ENCODE measurements around the gene MARCHF11.

MARCHF11 gene, protein sequence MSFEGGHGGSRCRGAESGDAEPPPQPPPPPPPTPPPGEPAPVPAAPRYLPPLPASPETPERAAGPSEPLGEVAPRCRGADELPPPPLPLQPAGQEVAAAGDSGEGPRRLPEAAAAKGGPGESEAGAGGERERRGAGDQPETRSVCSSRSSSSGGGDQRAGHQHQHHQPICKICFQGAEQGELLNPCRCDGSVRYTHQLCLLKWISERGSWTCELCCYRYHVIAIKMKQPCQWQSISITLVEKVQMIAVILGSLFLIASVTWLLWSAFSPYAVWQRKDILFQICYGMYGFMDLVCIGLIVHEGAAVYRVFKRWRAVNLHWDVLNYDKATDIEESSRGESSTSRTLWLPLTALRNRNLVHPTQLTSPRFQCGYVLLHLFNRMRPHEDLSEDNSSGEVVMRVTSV

DNA sequence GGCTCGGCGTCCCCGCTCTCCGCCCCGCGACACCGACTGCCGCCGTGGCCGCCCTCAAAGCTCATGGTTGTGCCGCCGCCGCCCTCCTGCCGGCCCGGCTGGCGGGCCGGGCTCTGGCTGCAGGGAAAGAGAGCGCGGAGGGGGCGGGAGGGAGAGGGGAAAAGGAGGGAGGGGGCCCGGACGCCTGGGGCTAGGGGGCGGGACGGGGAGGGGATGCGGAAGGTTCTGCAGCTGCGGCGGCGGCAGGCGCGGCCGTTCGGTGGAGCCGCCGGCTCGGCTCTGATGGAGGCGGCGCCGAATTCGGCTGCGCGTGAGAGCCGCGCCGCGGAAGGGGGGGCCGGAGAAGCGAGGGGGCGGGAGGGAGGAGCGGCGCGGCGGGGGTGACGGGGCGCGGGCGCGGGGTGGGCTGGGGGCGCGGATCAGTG is at the start of gene MARCHF11:
Gene MARCHF11, minus strand, starts transcription at position 281 of the 425 bp plus-strand sequence. Its CDS starts 216 bp downstream, at position 65.
- no peak for DNase-seq

DNA sequence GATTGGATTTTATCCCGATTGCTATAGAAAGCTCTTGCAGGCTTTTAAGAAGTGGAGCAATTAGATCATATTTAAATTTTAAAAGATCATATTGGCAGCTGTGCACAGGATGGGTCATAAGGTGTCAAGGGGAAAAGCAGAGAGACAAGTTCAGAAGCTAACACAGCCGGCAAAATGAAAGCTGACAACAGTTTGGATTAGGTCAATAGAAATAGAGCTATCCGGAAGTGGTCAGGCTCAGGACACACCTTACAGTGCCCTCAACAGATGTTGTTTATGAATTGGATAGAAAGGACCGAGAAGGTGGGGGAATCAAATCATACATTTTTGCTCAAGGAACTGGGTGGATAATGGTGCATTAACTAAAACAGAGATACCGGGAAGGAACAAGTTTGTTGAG is 46.3 kb upstream of the MARCHF11 start:
- no peak for DNase-seq

DNA sequence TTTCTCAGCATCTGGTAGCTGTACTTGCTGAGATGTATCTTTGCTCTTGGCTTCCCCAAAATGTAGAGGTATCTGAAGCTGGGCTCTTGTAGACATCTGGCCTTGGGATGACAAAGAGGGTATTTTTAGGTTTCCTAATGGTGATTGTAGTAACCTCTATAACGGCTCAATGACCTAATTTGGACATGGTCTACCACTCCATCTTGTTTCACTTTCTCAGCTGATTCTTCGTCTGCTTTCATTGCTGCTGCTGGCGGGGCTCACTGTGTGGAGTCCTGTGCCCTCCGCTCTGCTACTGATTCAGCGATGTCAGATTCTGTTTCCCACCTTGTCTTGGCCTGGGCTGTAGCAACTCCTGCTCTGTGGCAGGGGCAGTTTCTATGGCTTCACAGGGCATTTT is 12.7 kb upstream of the MARCHF11 start:
- no peak for DNase-seq

DNA sequence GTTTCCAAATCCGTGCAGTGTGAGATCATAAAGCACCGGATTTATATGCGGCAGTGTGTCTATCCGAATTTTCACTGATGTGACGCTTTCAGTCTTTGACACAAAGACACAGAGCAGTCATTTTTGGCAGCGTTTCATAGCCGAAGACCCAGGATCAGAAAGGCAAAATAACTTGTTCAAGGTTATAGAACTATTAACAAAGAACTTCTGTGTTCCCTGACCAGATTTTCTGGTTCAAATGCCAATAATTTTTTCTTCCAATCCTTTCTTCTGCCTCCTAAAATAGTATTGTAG is 1.1 kb upstream of the MARCHF11 start:
- DNase-seq = no peak

DNA sequence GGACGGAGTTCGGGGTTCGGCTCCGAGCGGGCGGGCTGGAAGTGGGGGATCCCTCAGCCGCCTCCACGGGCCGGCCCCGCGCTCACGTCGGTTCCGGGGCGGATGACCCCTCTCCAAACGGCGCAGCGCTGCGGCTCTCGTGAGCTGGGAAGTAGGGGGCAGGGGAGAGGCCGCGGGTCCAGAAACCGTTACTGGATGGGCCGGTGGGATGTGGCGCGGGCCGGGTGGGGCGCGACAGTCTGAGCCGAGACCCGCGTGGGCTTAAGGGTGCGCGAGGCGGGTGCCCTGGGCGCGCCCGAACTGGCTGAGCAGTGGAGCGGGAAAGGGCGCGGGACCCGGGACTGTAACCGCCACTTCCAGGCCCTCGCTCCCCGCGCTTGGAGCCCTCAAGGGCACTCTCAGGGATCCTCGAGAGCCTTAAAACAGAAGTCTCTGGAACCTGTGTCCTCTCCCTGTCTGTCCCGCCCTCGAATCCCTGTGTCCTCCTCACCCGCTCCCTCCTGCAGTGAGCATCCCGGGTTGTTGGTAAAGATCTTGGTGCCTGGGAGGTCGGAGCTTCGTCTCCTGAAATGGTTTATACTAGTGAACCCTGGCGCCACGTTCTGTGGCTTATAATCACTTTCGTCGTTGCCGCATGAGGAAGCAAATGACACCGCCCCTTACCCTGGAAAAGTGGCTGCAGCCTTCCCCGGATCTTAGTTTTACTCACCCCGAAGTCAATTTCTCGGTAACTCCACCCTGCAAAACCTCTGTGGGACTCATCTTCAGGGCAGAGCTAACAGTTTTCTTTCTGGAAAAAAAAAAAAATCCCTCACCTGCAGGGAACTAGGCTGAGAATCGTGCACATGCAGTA is 571 bp upstream of the MARCHF11 start:
- no peak for DNase-seq

DNA sequence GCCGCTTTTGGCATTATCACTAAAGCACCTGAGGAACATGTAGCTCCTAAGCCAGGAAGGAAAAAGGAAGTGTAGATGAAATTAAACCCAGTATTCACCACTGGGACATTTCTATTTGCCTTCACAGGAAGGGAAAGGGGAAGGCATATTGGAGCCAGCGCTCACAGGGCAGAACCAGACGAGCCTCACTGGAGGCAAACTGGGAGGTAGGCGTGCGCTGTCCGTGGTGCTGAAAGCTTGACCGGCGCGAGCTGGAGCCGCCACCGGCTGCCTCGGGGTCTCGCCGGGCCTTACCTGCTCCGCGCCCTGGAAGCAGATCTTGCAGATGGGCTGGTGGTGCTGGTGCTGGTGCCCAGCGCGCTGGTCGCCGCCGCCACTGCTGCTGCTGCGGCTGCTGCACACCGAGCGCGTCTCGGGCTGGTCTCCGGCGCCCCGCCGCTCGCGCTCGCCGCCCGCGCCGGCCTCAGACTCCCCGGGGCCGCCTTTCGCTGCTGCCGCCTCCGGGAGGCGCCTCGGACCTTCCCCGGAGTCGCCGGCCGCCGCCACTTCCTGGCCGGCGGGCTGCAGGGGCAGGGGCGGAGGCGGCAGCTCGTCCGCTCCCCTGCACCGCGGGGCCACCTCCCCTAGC is 732 bp downstream of the MARCHF11 start:
- no peak for DNase-seq

DNA sequence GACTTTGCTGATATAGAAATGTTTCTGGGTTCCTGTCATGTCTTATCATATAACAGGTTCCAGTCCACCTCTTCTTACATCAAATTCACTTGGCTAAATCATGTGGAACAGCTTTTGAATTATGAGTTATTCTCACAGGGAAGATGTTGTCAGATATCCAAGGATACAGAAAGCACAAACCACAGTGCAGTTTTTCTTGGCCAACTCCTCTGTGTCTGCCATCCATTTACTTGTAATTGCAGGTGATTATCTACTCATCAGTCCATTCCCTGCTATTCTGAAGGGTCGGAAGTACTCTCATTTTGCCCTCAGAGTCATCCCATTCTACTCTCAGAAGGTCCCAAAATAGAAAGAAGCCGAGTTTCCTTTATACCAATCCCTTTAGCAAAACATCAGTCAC is 10.0 kb downstream of the MARCHF11 start:
- DNase-seq = no peak

DNA sequence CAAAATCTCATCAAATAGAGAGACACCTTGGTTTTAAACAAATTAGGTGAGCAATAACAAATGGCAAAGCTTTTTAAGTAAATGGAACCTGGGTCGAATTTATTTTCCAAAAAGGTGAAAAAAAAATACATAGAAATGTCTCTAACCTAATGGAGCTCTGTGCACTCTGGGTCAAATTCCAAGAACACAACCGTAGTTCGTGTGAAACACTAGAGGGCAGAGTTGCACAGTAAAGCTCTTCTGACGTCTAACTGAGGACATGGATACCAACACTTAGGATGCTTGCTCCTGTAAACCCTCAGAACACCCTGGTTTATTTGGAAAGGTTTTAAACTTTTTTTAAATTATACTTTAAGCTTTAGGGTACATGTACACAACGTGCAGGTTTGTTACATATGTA is 18.9 kb downstream of the MARCHF11 start:
- no peak for DNase-seq

DNA sequence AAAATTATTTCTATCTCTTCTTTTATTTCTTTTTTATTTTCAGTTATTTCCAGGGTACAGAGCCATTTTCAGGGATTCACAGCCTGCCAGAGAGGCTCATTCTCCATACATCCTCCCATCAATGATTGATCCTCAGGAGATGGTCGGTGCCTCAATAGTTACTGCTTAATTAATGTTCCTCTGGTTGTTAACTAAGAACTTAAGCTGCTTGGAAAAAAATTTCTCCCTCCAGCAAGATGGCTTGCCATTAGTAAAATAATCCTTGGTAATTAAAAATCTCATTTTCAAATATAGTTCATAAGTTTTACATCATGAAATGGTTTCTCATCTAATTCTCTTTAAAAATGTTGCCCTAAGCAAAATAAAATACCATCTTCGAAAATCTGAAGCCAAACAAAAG is 20.0 kb downstream of the MARCHF11 start:
- no peak for DNase-seq

DNA sequence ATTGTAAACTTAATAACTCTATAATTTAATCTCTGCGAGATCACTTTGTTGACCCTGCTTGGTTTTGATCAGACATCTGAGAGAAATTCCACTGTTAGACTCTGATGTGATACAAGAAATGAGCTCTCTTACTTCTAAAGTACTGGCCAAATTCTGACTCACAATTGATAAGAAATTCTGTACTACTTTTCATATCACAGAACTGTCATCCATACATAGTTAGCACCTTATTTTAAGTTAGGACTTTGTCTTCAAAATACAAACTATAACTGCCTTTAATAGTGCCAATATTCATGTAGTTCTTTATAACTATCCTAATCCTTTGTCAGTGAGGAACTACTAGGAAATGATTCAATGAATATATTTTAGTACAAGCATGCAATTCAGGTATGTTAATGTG is 23.4 kb downstream of the MARCHF11 start:
- no peak for DNase-seq

DNA sequence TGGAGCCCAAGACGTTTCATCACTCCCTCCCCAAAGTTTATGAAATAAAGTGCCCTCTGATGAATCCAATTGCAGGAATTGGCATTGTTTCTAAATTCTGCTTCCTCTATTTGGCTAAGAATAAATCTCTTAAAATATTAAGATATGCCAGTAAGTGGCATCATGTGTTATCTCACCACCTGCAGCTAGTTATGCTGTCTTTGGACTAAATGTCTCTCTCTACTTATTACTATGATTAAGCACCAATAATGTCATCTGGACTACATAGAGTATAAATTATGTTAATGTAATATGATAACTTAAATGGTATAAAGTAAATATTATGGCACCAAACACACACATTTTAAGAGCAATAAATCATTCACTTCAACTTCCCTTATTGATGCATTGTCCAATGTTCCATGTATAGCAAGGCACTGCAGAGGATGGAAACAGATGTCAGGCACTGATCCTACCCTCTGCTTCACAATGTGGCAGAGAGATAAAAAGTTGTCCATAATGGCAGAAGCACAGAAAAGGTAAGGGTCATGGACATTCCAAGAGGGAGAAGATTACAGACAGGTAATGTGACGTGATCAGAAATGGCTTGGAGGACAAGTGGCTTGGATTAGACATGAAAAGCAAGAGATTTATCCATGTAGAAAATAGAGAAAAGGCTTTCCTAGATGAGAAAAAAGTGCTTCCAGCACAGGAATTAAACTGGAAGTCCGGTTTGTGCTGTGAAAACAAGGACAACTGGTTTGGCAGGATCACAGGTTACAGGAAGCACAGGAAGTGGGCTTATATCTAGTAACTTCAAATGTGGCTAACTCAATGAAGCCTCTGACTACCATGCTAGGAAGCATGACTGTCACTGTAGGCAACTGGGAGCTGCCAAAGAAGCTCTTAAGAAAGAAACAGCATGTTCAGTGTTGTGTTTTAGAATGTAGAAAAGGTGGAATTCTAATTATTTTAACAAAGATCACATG is 26.7 kb downstream of the MARCHF11 start:
- no peak for DNase-seq

DNA sequence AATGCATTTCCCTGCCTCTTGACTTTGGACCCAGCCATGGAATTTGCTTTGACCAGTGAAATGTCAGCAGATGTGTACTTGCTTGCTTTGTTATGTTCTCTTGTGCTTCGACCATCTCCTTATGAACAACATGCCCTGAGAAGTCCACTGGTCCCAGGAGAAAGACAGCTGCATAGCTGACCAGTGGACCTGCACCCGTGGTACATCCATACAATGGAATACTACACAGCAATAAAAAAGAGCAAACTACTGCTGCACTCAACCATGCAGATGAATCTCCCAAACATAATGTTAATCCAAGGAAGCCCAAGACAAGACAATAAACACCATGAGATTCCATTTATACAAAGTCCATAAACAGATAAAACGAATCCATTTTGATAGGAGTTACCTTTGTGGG is 30.0 kb downstream of the MARCHF11 start:
- no peak for DNase-seq

DNA sequence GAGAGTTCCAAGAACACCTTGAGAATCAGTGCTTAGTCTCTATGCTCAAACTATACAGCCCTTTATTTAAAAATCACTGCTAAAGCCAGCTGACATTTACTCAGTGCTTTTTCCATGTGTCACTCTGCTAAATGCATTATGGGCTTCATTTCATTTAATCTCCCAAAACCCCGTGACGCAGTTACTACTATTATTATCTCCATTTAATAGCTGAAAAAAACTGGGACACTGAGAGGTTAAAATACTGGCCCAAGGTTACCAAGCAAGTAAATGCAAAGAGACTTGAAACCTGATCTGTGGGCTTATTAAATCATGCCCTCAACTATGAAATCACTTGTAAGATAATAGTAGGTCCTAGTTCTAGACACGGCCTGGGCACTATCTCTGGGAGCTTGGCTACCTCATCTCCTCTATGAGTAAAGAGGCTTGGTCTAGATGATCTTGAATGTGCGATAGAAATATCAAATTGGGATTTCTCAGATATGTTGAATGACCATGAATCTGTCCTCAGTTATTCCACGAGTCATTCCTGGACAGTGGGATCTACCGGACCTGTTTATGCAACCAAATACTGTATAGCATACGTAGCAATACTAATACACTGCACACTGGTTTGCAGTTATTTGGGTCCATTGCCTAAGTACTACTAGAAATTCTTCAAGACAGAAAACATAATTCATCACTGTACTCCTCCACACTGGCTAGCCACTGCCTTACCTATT is 32.3 kb downstream of the MARCHF11 start:
- DNase-seq = no peak

DNA sequence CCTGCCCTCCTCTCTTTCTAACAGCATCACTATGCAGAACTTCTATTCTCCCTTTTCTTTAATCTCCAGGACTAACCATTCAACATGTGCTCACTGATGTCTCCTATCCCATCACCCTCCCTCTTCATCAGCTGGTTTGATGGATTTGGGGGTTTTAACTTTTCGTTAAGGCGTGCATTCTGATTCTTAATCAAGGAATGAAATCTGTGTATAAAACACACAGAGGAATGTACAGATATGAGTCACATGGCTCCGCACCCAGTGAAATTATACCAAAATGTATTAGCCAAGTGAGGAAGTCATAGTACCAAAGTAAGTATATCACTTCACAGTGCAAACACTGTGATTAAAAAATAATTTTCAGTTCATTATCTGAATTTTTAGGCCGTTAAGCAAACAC is 35.2 kb downstream of the MARCHF11 start:
- DNase-seq = no peak

DNA sequence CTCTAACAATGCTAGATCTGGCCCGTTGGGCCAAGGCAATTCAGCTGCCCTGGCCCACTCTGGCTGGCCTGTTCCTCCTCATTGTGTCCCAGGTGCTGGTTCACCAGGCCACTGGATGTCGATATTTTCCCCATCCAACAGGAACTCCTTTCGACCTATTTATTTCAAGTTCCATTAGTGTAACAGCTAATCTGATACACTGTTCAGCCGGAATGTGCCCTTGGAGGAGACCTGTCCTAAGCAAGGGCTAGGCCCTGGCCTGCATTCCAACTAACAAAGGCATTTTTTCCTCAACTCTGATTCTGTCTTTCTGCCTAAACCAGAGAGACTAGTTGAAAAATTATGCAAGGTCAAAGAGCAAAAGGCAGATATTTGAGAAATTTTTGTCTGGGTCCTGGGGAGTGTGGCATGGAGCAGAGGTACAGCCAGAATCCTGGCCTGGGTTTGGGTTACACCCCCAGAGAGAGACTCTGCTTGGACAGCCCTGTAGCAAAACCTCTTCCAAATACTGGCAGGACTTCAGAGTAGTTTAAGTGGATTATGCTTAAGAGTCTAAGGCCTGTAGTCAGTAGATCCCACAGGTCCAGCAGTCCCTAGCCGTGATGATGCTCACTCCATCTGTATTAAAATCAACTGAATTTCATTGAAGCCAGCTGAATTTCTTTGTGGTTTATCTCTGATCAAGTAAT is 36.1 kb downstream of the MARCHF11 start:
- no peak for DNase-seq

DNA sequence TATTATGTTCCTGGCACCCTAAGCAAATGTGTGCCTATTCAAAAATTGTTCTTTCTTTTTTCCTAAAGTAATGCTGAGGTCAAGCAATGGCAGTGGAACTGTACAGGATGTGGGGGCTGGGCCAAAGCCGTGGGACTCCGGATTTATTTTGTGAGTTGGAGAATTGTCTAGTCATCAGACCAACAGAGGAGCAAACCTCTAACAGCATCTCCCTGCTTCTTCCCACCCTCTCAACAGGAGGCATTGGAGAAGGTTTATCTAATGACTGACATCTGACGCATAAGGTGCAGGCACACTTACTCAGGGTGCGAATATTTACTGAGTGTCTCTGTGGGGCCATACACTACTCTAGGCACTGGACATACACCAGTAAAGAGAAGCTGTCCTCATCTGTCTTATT is 38.6 kb downstream of the MARCHF11 start:
- DNase-seq = no peak

DNA sequence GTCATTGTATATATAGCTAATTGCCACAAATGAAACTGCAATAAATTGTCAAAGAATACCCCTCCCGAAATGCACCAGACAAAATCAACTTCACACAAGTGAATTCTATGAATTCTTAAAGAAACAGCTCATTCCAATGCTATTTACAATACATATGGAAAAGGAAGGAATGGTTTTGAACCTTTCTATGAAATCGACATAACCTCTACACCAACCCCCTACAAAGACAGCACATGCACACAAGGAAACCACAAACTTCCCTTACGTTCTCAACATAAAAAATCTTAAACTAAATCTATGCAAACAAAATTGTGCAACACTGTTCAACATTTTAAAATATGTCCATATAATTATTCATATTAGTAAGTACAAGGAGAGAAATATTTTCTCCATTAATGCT is 39.2 kb downstream of the MARCHF11 start:
- DNase-seq = no peak

DNA sequence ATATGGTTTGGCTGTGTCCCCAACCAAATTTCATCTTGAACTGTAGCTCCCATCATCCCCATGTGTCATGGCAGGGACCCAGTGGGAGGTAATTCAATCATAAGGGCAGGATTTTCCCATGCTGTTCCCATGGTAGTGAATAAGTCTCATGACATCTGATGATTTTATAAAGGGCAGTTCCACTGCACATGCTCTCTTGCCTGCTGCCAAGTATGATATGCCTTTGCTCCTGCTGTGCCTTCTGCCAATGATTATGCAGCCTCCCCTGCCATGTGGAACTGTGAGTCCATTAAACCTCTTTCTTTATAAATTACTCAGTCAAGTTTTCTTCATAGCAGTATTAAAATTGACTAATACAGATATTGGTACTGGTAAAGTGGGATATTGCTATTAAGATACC is 42.4 kb downstream of the MARCHF11 start:
- no peak for DNase-seq

DNA sequence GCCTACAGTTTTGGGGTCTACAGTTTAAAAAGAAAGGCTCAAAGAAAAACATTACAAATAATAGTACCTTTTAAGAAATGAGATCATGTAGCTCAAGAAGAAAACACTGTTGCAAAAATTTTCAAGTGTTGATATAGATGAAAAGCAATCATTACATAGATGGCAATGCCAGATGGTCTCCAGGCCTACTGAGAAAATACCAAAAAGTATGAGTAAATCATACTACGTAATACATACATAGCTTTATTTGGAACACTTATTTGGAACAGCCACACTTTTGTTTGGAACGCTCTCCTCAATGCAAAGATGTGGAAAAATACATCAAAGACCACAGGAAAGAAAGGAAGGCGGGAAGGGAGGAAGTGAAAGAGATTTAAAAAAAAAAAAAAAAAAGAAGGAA is 44.1 kb downstream of the MARCHF11 start:
- DNase-seq = no peak

DNA sequence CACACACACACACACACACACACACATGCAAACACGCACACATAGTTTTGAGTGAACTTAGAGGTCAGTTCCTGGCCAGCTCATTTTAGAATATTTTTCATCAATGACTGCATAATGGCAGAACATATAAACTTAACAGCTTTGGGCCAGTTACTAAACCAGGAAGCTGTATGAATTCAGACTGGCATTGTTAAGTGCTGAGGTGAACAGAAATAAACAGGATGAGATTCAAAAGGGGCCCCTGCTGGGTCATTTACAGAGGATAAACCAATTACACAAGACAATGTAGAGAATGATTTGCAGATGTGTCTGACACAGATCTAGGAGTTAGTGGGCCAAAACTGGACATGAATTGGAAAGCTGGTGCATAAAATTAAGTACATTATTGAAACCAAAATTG is 44.6 kb downstream of the MARCHF11 start:
- no peak for DNase-seq

DNA sequence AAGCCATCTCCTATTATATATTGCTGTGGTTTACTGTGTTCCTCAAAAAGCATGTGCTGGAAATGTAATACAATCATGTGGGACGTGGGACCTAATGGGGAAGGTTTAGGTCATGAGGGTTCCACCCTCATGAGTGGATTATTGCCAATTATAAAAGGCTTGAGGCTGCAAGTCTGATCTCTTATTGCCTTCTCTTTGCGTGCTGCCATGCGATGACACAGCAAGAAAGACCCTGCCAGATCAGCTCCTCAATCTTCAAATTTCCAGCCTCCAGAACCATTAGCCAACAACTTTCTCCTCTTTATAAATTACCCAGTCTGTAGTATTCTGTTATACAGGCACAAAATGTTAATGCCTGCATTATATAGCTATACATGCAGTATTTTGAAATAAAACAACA is 45.4 kb downstream of the MARCHF11 start:
- DNase-seq = no peak
